ENCODE measurements around the gene CTDSPL.
A peak's percentile ranks its signal among the peaks of the same experiment; 100 is the strongest.

CTDSPL gene

GRCh38 chr3:37952564-37952963 is 90.9 kb downstream of the CTDSPL start:
- no peak for DNase-seq (ENCODE audit: low read depth)
- no peak overlapping the region for H3K4me3 ChIP-seq (ENCODE audit: low read depth, low read length)
- TF ChIP-seq, protein P1, sequence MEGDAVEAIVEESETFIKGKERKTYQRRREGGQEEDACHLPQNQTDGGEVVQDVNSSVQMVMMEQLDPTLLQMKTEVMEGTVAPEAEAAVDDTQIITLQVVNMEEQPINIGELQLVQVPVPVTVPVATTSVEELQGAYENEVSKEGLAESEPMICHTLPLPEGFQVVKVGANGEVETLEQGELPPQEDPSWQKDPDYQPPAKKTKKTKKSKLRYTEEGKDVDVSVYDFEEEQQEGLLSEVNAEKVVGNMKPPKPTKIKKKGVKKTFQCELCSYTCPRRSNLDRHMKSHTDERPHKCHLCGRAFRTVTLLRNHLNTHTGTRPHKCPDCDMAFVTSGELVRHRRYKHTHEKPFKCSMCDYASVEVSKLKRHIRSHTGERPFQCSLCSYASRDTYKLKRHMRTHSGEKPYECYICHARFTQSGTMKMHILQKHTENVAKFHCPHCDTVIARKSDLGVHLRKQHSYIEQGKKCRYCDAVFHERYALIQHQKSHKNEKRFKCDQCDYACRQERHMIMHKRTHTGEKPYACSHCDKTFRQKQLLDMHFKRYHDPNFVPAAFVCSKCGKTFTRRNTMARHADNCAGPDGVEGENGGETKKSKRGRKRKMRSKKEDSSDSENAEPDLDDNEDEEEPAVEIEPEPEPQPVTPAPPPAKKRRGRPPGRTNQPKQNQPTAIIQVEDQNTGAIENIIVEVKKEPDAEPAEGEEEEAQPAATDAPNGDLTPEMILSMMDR (IDR thresholded peaks at IDR 0.05; ENCODE audit: insufficient read depth, low read depth, low read length, missing control alignments): no peak

- DNase-seq (ENCODE audit: low read depth): no peak
- H3K4me3 ChIP-seq (ENCODE audit: low read depth, low read length): no peak overlapping the region
- TF ChIP-seq, protein P1 (IDR thresholded peaks at IDR 0.05; ENCODE audit: insufficient read depth, low read depth, low read length, missing control alignments): no peak
Measured at GRCh38 chr3:37953226-37953625, 91.5 kb downstream of the CTDSPL start.

DNA sequence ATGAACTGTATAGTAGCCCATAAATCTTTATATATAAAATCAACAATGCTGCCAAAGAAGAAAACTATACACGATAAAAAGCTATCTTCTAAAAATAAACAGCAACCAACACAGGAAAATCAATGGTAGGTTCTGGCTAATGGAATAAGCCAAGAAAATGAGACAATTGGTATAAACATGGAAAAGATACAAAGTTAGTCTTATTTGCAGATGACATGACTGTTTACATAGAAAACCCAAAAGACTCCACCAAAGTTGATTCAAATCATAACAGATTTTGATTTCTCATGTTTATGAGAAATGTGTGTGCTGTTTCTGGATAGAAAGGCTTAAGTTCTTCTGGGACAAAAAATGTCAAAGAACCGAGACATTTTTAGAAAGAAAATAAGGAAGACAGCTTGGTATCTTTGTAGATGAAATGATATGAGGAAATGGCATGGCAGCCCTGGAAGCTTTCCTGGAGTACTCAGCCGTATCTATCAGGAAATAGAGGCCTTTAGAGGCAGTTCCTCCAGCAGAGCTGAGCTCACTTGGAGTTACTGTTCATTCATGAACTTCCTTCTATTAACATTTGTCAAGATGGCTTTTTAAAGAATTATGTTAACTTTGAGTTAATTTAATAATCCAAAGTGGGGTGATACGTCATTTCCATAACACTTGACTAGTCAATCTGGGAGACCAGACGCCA is 92.2 kb downstream of the CTDSPL start:
- DNase-seq (ENCODE audit: low read depth): no peak
- TF ChIP-seq, protein P1 (IDR thresholded peaks at IDR 0.05; ENCODE audit: insufficient read depth, low read depth, low read length, missing control alignments): no peak
- no peak overlapping the region for H3K4me3 ChIP-seq (ENCODE audit: low read depth, low read length)

DNA sequence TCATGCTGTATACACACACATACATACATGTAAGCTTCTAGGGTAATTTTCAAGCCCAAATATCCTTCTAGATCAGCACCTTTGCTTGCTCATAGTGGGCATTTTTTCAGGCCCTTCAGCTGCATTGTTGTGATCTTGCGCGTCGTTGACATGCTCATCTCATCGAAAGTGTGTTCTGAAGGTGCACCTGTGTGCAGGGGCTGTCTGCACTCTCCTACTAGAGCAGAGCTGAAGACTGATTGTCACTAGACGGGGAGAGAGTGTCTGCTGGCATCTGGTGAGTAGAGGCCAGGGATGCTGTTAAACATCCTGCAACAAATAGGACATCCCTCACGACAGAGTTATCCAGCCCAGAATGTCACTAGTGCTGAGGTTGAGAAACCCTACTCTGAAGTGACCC is 93.2 kb downstream of the CTDSPL start:
- no peak for DNase-seq (ENCODE audit: low read depth)
- TF ChIP-seq, protein P1 (IDR thresholded peaks at IDR 0.05; ENCODE audit: insufficient read depth, low read depth, low read length, missing control alignments): no peak
- H3K4me3 ChIP-seq (ENCODE audit: low read depth, low read length): no peak overlapping the region

DNA sequence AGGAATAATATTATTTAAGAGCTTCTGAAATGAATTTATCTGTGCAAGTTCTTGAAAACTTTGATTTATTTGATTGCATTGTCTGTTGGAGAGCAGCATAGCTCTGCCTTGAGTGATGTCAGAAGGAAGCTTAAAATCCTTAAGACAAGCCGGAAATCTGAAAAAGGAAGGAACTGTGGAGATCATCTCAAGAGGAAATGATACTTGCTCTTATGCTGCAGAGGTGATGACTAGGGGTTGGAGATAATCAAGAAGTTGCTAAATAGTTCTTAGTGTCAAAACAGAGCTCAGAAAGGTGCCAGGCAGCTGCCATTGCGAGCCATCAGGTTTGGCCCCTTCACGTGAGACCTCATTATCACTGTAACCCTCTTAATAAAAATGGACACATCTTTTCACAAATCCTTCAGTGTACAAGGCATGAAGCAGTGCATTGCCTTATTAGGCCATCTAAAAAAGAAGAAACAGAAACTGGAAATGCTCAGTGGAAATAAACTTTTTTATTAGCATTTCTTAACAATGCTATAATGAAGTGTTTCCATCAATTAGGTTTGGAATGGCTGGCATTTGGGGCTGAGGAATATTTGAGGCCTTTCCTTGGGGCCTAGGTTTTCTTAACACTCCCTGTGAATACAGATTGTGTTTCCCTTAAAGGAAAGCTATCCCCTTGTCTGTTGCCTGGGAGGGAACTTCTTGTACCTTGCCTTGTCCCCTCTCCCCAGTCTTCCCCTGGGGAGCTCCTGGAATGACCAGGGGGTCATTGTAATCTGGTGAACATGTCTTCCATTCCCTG is 94.4 kb downstream of the CTDSPL start:
- DNase-seq (ENCODE audit: low read depth): peak; percentile 7
- H3K4me3 ChIP-seq (ENCODE audit: low read depth, low read length): no peak overlapping the region
- TF ChIP-seq, protein P1 (IDR thresholded peaks at IDR 0.05; ENCODE audit: insufficient read depth, low read depth, low read length, missing control alignments): no peak

GRCh38 chr3:37956723-37957538 is 95.3 kb downstream of the CTDSPL start:
- no peak overlapping the region for H3K4me3 ChIP-seq (ENCODE audit: low read depth, low read length)
- DNase-seq (ENCODE audit: low read depth): peak; percentile 23
- TF ChIP-seq, protein P1 (IDR thresholded peaks at IDR 0.05; ENCODE audit: insufficient read depth, low read depth, low read length, missing control alignments): no peak
